Caco-2 (cell line): Measurements from ENCODE around the gene DDI1. TPM values are rescaled to one million over a fixed set of nuclear protein-coding genes. Genes with fewer than 3 reads are reported as not detected.

ENCODE experiments used
- BruUV-seq: library from RNA; stranded (reverse); fragments of 400-500 nt; replicated peaks from 2 replicates; lab custom pipeline; 2021; lab: Mats Ljungman, UMichigan
- CTCF ChIA-PET: fragments of 300-600 bp; sonication (Branson Sonifier 250); formaldehyde crosslinking; loops from one replicate; lab custom pipeline; 2022; ENCODE audit warnings: antibody characterized with exemption; lab: Charles Lee
- POLR2A ChIA-PET: fragments of 300-600 bp; sonication (Branson Sonifier 250); formaldehyde crosslinking; loops from one replicate; lab custom pipeline; 2022; ENCODE audit warnings: antibody characterized with exemption; lab: Charles Lee
- DNase-seq, 2 experiments: peaks; one replicate each; pipeline versions ENCODE4 v3.0.0 to v3.0.0-alpha.2; 2020 to 2022
- H3K27me3 ChIP-seq: replicated peaks from 2 replicates; pipeline ENCODE4 v1.6.0; 2011; ENCODE audit warnings: low read length; ENCODE audit not compliant: control insufficient read depth, insufficient read depth
- H3K36me3 ChIP-seq: 2 replicates; pipeline ENCODE4 v1.5.1; 2011; ENCODE audit warnings: low read length; ENCODE audit not compliant: control insufficient read depth, insufficient read depth
- H3K4me1 ChIP-seq: fragments of 250-450 bp; sonication (Bioruptor Pico); 2 replicates; pipeline ENCODE4 v1.5.1; 2020; ENCODE audit warnings: mild to moderate bottlenecking
- H3K4me3 ChIP-seq: 2 replicates; pipeline ENCODE4 v1.5.1; 2011; ENCODE audit warnings: low read depth, mild to moderate bottlenecking, control low read depth, low read length
- H3K9me3 ChIP-seq: fragments of 250-450 bp; sonication (Bioruptor Pico); 2 replicates; pipeline ENCODE4 v1.5.1; 2020; ENCODE audit warnings: mild to moderate bottlenecking, moderate library complexity
- H3K27ac Mint-ChIP-seq: one replicate; pipeline ENCODE4 v1.8.0; 2022; ENCODE audit warnings: mixed read lengths; ENCODE audit not compliant: unreplicated experiment
- H3K27me3 Mint-ChIP-seq: one replicate; pipeline ENCODE4 v1.8.0; 2022; ENCODE audit warnings: mixed read lengths; ENCODE audit not compliant: insufficient read depth, unreplicated experiment
- H3K36me3 Mint-ChIP-seq: one replicate; pipeline ENCODE4 v1.8.0; 2022; ENCODE audit warnings: mild to moderate bottlenecking, mixed read lengths; ENCODE audit not compliant: insufficient read depth, unreplicated experiment
- H3K4me1 Mint-ChIP-seq: one replicate; pipeline ENCODE4 v1.8.0; 2022; ENCODE audit warnings: low read depth, mixed read lengths; ENCODE audit not compliant: unreplicated experiment
- H3K4me3 Mint-ChIP-seq: one replicate; pipeline ENCODE4 v1.8.0; 2022; ENCODE audit warnings: mild to moderate bottlenecking, moderate library complexity, mixed read lengths; ENCODE audit not compliant: unreplicated experiment
- H3K9me3 Mint-ChIP-seq: one replicate; pipeline ENCODE4 v1.8.0; 2022; ENCODE audit warnings: mixed read lengths; ENCODE audit not compliant: unreplicated experiment
- intact Hi-C: fragments of 100-400 bp; cut with micrococcal nuclease; formaldehyde crosslinking; loops from one replicate; pipeline ENCODE4 v1.10.0; 2022; ENCODE audit not compliant: unreplicated experiment
- total RNA-seq: library from RNA; stranded (reverse); gene quantifications from 2 replicates; pipeline ENCODE4 v1.2.3, GENCODE V29; 2022
- TF ChIP-seq, protein P1 (sequence below), 2 experiments: fragments of 200-600 bp in 1 of 2; IDR thresholded peaks; 1 replicate in 1 of 2; 2 replicates in 1 of 2; pipeline versions ENCODE4 v1.5.1 to v1.8.0; 2011 to 2022; ENCODE audit warnings: antibody characterized with exemption in 1 of 2, control low read depth in 1 of 2, inconsistent platforms in 1 of 2, low read depth in 1 of 2, low read length in 1 of 2, mild to moderate bottlenecking in 1 of 2, moderate library complexity in 1 of 2; ENCODE audit not compliant: insufficient read depth in 1 of 2, severe bottlenecking in 1 of 2, unreplicated experiment in 1 of 2

DDI1 gene
- total RNA-seq, 1 experiment from 2014 or later = not detected

DNA sequence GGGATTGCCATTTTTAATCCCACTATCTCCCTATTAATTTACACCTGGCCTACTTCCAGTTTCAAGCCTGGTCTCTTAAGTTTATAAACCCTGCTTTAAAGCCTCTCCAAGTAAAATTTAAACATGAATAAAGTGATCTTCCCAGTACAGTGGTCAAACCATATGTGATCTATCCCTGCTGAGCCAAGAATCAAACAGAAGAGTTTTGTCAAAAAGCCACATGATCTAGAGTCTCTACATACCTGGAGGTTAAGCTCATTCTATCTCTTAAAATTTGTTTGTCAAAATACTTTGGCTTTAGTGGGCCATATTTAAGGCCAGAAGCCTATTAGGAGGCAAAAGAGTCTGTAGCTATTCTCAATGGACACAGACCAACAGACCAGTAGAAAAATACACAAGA lies 42.9 kb upstream of the DDI1 start:
- CTCF ChIA-PET = no interaction called here
- Mint-ChIP-seq H3K9me3 (no peaks in the 10 kb centered on the region), H3K4me3 (no peak overlapping the region), H3K27ac (no peak overlapping the region), H3K4me1 (no peaks in the 10 kb centered on the region), H3K27me3 (peaks cover 6% of the 10 kb centered on the region), H3K36me3 (no peaks in the 10 kb centered on the region)
- H3K27me3 ChIP-seq = no peaks in the 10 kb centered on the region
- TF ChIP-seq, protein P1, sequence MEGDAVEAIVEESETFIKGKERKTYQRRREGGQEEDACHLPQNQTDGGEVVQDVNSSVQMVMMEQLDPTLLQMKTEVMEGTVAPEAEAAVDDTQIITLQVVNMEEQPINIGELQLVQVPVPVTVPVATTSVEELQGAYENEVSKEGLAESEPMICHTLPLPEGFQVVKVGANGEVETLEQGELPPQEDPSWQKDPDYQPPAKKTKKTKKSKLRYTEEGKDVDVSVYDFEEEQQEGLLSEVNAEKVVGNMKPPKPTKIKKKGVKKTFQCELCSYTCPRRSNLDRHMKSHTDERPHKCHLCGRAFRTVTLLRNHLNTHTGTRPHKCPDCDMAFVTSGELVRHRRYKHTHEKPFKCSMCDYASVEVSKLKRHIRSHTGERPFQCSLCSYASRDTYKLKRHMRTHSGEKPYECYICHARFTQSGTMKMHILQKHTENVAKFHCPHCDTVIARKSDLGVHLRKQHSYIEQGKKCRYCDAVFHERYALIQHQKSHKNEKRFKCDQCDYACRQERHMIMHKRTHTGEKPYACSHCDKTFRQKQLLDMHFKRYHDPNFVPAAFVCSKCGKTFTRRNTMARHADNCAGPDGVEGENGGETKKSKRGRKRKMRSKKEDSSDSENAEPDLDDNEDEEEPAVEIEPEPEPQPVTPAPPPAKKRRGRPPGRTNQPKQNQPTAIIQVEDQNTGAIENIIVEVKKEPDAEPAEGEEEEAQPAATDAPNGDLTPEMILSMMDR (IDR thresholded peaks at IDR 0.05; ENCODE audit: insufficient read depth in 1 of 2, low read depth in 1 of 2, low read length in 1 of 2, severe bottlenecking in 1 of 2, unreplicated experiment in 1 of 2) = no peak
- no peaks in the 10 kb centered on the region for H3K36me3 ChIP-seq
- H3K9me3 ChIP-seq = no peaks in the 10 kb centered on the region
- intact Hi-C loops = no loop called here
- no TSS peak for BruUV-seq
- POLR2A ChIA-PET = no interaction called here
- no peak for DNase-seq
- H3K4me3 ChIP-seq = no peak overlapping the region
- H3K4me1 ChIP-seq = no peaks in the 10 kb centered on the region

DNA sequence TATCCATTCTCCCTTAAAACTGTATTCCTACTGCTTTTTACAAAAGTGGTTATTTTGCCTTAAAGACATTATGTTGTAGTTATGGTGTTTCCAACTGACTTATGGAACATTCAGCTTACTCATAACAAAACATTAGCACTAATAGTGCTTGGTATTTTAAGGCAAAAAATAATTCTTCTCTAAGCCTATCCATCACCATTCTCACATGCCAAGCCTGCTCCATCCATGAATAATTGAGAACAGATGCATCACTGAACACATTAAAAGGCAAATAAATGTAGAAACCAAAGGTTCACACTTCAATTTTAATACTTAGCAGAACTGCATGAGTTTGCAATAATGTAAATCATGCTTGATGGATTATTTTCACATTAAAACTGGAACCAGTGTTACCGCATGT lies 42.3 kb upstream of the DDI1 start:
- H3K9me3 ChIP-seq = no peaks in the 10 kb centered on the region

DNA sequence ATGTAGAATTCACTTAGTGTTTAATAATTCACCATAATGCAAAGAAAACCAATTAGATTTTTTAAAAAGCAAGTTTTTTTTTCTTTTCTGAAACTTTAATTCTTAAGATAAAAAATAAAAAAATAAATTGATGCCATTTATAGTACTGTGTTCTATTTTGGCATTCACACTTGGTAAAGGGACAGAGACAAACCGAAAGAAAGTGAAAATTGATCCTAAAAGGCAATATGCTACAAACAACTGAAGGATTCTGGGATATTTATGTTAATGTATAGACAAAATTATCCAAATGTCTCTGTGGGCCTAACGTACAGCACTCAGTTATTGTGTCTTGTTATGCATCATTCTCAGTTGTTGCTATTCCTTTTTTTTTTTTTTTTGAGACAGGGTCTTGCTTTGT lies 41.9 kb upstream of the DDI1 start:
- ChIA-PET POLR2A (no interaction called here), CTCF (no interaction called here)
- no peak for DNase-seq
- TF ChIP-seq, protein P1 (IDR thresholded peaks at IDR 0.05; ENCODE audit: insufficient read depth in 1 of 2, low read depth in 1 of 2, low read length in 1 of 2, severe bottlenecking in 1 of 2, unreplicated experiment in 1 of 2) = no peak
- H3K4me3 Mint-ChIP-seq = no peak overlapping the region
- BruUV-seq = no TSS peak
- no peaks in the 10 kb centered on the region for H3K9me3 Mint-ChIP-seq
- peaks cover 6% of the 10 kb centered on the region for H3K27me3 Mint-ChIP-seq
- H3K9me3 ChIP-seq = no peaks in the 10 kb centered on the region
- no peaks in the 10 kb centered on the region for H3K4me1 ChIP-seq
- no peak overlapping the region for H3K4me3 ChIP-seq
- H3K27ac Mint-ChIP-seq = no peak overlapping the region
- no peaks in the 10 kb centered on the region for H3K36me3 ChIP-seq
- no peaks in the 10 kb centered on the region for H3K36me3 Mint-ChIP-seq
- no peaks in the 10 kb centered on the region for H3K27me3 ChIP-seq
- H3K4me1 Mint-ChIP-seq = no peaks in the 10 kb centered on the region
- intact Hi-C loops = no loop called here

More for the DNA sequence above, 42.3 kb upstream of the DDI1 start:
- ChIA-PET CTCF (no interaction called here), POLR2A (no interaction called here)
- Histone ChIP-seq H3K36me3 (no peaks in the 10 kb centered on the region), H3K27me3 (no peaks in the 10 kb centered on the region), H3K4me3 (no peak overlapping the region), H3K4me1 (no peaks in the 10 kb centered on the region)
- H3K4me3 Mint-ChIP-seq = no peak overlapping the region
- no peak overlapping the region for H3K27ac Mint-ChIP-seq
- H3K36me3 Mint-ChIP-seq = no peaks in the 10 kb centered on the region
- intact Hi-C loops = no loop called here
- TF ChIP-seq, protein P1 (IDR thresholded peaks at IDR 0.05; ENCODE audit: insufficient read depth in 1 of 2, low read depth in 1 of 2, low read length in 1 of 2, severe bottlenecking in 1 of 2, unreplicated experiment in 1 of 2) = no peak
- no TSS peak for BruUV-seq
- no peaks in the 10 kb centered on the region for H3K4me1 Mint-ChIP-seq
- no peaks in the 10 kb centered on the region for H3K9me3 Mint-ChIP-seq
- H3K27me3 Mint-ChIP-seq = peaks cover 6% of the 10 kb centered on the region
- no peak for DNase-seq
